NCI-H1436 (cell line): ENCODE results near the gene POMGNT2.
"Not testable (repeated sequence)": the region's sequence is repeated elsewhere in the genome, so short reads cannot be mapped to it uniquely, and the experiment has no call there.

ENCODE experiments used
- DNase-seq: peaks from one replicate; lab custom pipeline; 2025; lab: John Stamatoyannopoulos, UW

Gene POMGNT2

GRCh38 chr3:43075904-43076661 lies 29.8 kb downstream of the POMGNT2 start:
- no peak for DNase-seq

GRCh38 chr3:43074901-43075689 lies 30.8 kb downstream of the POMGNT2 start:
- no peak for DNase-seq

GRCh38 chr3:43074482-43074881 lies 31.4 kb downstream of the POMGNT2 start:
- no peak for DNase-seq

- DNase-seq = no peak
These were observed 32.1 kb downstream of the POMGNT2 start for GRCh38 chr3:43073836-43074220.

DNA sequence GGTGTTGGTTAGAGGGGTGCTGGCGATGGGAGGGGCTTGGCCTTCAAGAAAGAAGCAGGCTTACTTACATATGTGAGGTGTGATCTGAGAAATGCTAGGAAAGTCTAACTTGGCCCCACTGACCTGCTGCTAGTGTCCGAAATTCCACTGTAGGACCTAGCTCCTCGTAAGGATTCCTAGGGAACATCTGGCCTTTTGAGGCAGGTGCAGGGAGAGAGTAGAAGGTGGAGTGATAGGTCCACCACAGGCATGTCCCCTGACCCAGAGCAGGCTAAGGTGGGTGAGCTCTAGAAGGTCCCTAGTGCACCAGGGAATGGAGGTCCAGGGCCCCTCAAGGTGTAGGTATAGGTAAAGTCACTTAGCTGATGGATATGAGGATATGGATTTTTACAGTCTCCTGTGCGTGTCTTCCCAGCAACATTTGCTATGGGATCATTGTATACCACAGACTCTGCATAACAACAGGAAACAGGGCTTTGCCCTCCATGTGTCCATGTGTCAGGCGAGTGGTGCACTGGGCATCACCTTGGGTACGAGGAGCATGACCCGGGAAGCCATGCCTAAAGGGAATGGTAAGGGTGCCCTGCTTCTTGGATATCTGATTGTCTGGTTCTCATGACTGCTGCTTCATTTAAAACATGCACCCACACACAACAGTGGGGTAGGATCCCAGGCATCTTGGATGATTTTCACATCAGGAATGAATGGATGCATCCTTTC lies 32.6 kb downstream of the POMGNT2 start:
- DNase-seq = no peak

GRCh38 chr3:43072361-43072760 lies 33.5 kb downstream of the POMGNT2 start:
- DNase-seq = no peak

- no peak for DNase-seq
These were observed 34.5 kb downstream of the POMGNT2 start for GRCh38 chr3:43071313-43071893.

DNA sequence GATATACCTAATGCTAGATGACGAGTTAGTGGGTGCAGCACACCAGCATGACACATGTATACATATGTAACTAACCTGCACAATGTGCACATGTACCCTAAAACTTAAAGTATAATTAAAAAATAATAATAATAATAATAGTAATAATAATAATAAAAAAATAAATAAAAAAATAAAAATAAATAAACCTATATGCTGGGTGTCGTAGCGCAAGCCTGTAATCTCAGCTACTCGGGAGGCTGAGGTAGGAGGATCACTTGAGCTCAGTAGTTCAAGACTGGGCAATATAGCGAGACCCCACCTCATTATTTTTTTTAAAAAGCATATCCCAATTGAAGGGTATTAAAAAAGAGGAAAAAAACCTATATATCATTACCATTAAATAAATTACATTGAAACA lies 35.2 kb downstream of the POMGNT2 start:
- DNase-seq = not testable (repeated sequence)

GRCh38 chr3:43063114-43063513 lies 42.8 kb downstream of the POMGNT2 start:
- no peak for DNase-seq

DNA sequence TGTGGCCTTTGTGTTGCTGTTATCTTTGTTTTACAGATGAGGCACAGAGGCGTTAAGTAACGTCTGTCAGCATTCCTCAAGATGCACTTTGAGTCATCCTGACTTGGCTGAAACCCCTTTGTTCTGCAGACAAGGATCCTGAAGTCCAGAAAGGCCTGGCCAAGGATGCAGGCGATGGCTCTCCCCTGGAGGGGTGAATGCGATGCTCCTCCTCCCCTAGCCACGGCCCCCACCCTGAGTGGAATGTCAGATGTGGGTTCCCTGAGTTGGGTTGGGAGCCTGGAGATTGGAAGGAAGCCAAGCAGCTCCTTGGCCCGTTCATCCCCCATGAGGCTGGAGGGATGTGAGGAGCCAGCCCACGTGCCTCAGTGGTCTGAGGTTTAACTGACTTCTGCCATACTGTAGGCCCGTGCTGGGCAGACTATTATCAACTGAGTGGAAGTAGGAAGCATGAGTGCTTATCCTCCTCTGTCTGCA lies 43.3 kb downstream of the POMGNT2 start:
- DNase-seq = no peak

- no peak for DNase-seq
These were observed 43.8 kb downstream of the POMGNT2 start for GRCh38 chr3:43062040-43062563.

DNA sequence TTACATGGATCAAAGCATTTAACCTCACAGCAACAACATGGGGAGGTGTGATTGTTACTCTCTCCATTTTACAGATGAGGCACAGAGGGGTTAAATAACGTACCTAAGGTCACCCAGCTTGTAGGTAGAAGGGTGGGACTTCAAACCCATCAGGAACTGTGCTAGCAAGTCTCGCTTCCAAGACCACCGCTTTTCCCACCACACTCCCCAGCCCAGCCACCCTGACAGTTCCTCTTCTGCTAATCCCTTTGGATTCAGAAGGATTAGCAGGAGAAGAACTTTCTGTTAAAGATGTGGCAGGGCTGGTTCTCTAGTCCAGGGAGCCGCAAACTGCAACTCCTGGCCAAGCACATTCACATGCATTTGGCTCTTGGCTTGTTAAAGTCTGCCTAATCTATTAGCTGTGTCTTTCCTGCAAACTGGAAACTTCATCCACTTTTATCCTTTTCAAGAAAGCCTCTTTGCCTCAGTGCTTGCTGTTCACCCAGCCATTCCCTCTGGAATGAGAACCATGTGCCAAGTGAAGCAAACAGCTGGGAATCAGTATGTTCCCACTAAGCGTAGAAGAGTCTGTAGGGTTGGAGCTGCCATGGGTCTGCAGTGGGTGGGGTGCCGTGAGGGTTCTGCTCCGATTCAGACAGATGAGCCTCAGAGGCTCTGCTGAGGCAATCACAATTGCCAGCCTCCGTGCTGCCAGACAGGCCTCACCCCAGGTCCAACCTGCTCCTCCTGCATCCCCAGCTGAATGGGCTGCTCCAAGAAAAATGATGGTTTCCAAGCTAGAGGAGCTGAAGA lies 44.6 kb downstream of the POMGNT2 start:
- DNase-seq = no peak

DNA sequence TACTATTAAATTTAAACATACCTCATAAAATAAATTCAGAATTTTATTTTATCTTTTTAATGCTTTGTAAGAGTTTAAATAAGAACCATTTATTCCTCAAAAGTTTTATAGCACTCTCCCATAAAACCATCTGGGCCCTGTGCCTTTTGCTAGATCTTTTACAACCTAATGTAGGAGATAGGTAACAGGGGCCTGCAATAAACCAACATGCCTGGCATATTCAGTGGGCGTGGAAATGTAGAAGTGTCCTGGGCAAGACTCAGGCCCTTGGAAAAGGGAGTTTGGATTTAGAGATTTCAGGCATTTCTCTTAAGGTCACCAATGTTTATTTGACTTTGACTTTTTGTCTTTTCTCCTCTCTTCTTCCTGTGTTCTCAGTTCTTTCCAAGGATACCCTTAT lies 46.4 kb downstream of the POMGNT2 start:
- no peak for DNase-seq

DNA sequence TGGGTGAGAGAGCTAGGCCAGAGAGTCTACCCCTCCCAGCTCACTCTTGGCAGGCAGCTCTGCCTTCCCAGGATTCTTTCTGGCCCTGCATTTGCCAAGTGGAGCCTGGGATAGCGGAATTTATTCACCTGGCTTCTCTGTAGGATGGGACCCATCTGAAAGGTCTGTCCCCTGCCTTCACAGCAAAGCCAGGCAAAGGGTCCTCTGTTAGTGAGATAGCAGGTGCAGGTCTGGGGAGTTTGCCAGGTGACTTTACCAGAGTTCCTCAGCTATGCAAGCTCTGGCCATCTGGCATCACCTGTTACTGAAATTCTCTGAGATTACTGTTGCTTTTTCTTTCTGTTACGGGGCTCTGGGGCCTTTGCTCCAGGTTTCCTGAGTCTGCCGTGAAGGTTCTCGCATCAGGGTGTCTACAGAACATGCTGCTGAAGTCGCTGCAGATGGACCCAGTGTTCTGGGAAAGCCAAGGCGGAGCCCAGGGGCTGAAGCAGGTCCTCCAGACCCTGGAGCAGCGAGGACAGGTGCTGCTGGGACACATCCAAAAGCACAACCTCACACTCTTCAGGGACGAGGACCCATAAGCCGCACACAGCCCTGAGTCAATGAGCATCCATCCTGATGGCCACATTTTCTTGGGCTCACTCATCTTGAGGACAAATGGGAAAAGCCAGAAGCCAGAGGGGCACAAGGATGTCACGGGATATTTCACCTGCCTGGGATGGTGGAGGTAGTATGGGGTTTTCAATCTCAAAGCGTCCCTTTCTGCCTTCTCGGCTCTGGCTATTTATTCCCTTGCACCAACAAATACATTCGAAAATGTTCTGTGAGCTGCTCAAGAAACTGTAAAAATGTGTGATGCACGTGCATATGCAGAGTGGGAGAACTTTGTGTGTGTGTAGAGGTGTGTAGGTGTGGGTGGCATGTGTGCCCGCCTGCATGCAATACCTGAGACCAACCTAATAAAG lies 49.8 kb downstream of the POMGNT2 start:
- DNase-seq = no peak

DNA sequence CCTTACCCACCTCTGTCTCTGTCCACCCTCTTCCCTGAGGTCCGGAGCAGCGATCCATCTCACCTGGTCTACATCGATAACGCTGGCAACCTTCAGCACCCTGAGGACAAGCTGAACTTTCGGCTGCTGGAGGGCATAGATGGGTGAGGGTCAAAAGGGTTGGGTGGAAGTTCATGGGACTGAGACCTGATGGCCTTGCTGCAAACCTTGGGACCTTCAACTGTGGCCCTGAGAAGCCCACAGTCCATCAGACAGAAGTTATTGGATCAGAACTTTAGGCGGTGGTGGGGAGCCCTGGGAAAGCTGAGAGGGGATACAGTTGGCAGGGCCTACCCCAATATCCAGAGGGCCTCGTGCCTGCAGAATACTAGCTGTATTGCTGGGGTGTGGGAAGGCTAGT lies 50.5 kb downstream of the POMGNT2 start:
- DNase-seq = no peak

- no peak for DNase-seq
These were observed 51.1 kb downstream of the POMGNT2 start for GRCh38 chr3:43054754-43055153.

DNA sequence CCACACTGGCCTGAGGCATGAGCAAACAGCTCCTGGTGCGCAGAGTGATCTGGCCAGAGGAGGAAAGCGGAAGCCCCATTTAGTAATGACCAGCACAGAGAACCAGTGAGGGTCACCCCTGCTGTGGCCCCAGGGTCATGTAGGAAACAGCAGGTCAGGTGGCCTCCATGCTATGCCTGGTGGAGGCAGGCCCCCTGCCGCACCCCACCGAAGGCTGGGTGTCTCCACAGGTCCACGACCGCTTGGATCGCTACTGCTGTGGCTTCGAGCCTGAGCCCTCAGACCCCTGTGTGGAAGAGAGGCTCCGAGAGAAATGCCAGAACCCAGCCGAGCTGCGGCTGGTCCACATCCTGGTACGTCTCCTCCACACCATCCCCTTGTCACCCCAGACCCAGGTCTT lies 52.6 kb downstream of the POMGNT2 start:
- no peak for DNase-seq

GRCh38 chr3:43048470-43048869 lies 57.4 kb downstream of the POMGNT2 start:
- no peak for DNase-seq

DNA sequence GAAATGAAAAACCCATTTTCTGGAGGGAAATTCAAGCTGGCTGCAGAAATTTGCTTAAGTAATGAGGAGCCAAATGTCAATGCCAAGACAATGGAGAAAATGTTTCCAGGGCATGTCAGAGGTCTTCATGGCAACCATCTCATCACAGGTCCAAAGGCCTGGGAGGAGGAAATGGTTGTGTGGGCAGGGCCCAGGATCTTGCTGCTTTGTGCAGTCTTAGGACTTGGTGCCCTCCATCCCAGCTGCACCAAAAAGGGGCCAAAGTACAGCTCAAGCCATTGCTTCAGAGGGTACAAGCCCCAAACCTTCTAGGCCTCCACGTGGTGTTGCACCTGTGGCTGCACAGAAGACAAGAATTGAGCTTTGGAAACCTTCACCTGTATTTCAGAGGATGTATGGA lies 59.3 kb downstream of the POMGNT2 start:
- DNase-seq = no peak

DNA sequence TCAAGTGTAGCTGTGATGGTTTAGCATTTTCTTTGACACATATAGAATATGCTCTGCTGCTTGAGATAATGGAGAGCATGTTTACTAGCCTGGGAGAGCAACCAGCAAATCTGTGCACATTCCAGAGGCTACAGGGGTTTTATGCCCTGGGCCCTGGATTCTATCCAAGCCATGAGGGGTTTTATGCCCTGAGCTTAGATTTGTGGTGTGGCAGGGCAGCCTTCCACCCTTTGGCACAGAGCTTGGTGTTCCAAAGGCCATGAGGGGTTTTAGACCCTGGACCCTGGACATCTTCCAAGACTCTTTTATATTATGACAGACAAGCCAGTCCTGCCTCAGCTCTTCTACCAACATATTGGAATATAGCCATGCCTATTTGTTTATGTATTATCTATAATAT lies 60.8 kb downstream of the POMGNT2 start:
- not testable (repeated sequence) for DNase-seq
